SK-N-MC (cell line): Measurements from ENCODE around the gene LRMDA.

Experiments used
- EZH2 ChIP-seq: fragments of 200-600 bp; sonication (generic); IDR thresholded peaks from one replicate; pipeline ENCODE4 v1.6.1; 2017; ENCODE audit warnings: antibody characterized with exemption
- POLR2AphosphoS5 ChIP-seq: IDR thresholded peaks from 2 replicates; pipeline ENCODE4 v1.6.1; 2012; ENCODE audit warnings: mild to moderate bottlenecking, low read depth, low read length, borderline replicate concordance

DNA sequence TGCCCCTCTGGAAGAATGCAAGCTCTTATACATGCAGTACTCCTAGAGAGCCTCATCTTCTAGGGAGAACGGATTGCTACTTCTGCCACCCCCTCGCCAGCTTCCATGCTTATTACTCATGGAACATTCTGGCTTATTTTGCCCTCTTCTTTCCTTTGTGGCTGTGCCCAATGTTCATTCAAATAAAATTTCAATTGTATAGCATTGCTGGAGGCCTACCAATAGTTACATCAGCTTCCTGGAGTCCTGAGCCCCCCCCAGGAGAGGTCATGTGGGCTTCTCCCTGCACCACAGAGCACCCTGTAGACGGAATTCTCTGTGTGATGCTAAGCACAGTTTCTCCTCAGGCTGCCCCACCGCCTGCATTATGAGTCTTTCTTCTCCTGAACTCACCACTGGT lies 1112.2 kb downstream of the LRMDA start:
- no peak for TF ChIP-seq POLR2AphosphoS5
- no peak for TF ChIP-seq EZH2
